ENCODE data around the gene TPO. TPM values are rescaled to one million over a fixed set of nuclear protein-coding genes. Genes with fewer than 3 reads are reported as not detected.
A peak's percentile ranks its signal among the peaks of the same experiment; 100 is the strongest.
"Not testable (repeated sequence)": the region's sequence is repeated elsewhere in the genome, so short reads cannot be mapped to it uniquely, and the experiment has no call there.

Gene TPO
- total RNA-seq, 2 donors from 2014 or later: not detected

- Histone ChIP-seq H3K9me3 (ENCODE audit: control insufficient read depth, low read length) (no peaks in the 10 kb centered on the region), H3K27ac (ENCODE audit: low read depth, low read length) (no peak overlapping the region), H3K4me1 (ENCODE audit: control insufficient read depth, insufficient read depth, low read length) (no peaks in the 10 kb centered on the region), H3K4me3 (ENCODE audit: low read length) (no peak overlapping the region), H3K36me3 (ENCODE audit: control insufficient read depth, insufficient read depth, low read length) (no peaks in the 10 kb centered on the region), H3K27me3 (ENCODE audit: control insufficient read depth, insufficient read depth, low read length, poor library complexity, severe bottlenecking) (no peaks in the 10 kb centered on the region), H3K9ac (ENCODE audit: extremely low read depth, low read length, poor library complexity, severe bottlenecking) (no peak overlapping the region)
- Mint-ChIP-seq H3K27me3 (ENCODE audit: insufficient read depth) (no peaks in the 10 kb centered on the region), H3K36me3 (ENCODE audit: low read depth) (no peaks in the 10 kb centered on the region), H3K4me1 (no peaks in the 10 kb centered on the region), H3K4me3 (no peak overlapping the region), H3K27ac (no peak overlapping the region), H3K9me3 (no peaks in the 10 kb centered on the region)
- 86% methylated on average over 1 to 2 of the region's 2 CpGs for WGBS, 2 experiments (ENCODE audit: insufficient coverage in 1 of 2, insufficient read length in 1 of 2)
- DNase-seq: peak; percentile 10
- no peak for TF ChIP-seq CTCF (conservative IDR thresholded peaks at IDR 0.05)
These were observed 6.8 kb upstream of the TPO start for GRCh38 chr2:1406434-1406833.

DNA sequence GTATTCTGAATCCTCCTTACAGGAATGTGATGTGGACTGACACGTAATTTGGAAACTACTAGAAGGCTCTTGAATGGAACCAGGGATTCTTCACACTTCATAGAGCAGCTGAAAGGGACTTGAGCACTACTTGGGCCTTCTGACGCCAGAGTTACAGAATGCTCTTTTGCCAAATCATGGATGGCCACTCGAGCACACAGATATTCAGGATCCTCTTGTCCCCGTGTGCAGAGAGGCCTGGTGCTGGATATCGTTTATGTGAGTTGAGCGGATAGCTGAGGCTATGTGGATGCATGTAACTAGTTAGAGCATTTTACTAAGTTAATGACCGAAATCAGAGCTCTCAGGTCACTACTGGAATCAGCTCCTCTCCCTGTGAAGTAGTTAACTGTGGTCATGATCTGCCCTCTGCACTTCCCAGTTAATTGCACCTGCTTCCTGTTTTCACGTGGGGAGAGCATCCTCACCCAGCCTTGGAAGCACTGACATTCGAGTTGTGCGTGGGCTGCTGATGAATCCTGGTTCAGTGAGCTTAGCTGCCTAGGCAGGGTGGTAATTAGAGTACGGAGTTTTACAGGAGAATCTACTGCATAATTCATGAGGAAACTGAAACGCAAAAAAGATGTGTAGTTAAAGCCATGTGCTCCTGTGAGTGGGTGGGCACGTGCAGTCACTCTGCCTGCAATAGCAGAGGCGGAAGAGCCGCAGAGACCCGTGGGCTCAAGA, 5.2 kb upstream of the TPO start:
- H3K4me3 ChIP-seq (ENCODE audit: low read length): no peak overlapping the region
- 85 to 87% methylated on average over 13 to 16 of the region's 16 CpGs for WGBS, 2 experiments (ENCODE audit: insufficient coverage in 1 of 2, insufficient read length in 1 of 2)
- no peak for TF ChIP-seq CTCF (conservative IDR thresholded peaks at IDR 0.05)
- H3K27me3 ChIP-seq (ENCODE audit: control insufficient read depth, insufficient read depth, low read length, poor library complexity, severe bottlenecking): no peaks in the 10 kb centered on the region
- H3K27ac ChIP-seq (ENCODE audit: low read depth, low read length): no peak overlapping the region
- Mint-ChIP-seq H3K4me3 (no peak overlapping the region), H3K36me3 (ENCODE audit: low read depth) (no peaks in the 10 kb centered on the region), H3K4me1 (no peaks in the 10 kb centered on the region), H3K9me3 (no peaks in the 10 kb centered on the region), H3K27me3 (ENCODE audit: insufficient read depth) (peaks cover 4% of the 10 kb centered on the region), H3K27ac (no peak overlapping the region)
- no peak overlapping the region for H3K9ac ChIP-seq (ENCODE audit: extremely low read depth, low read length, poor library complexity, severe bottlenecking)
- no peaks in the 10 kb centered on the region for H3K4me1 ChIP-seq (ENCODE audit: control insufficient read depth, insufficient read depth, low read length)
- H3K9me3 ChIP-seq (ENCODE audit: control insufficient read depth, low read length): no peaks in the 10 kb centered on the region
- DNase-seq: peak; percentile 13
- H3K36me3 ChIP-seq (ENCODE audit: control insufficient read depth, insufficient read depth, low read length): no peaks in the 10 kb centered on the region

GRCh38 chr2:1414121-1414520, 858 bp downstream of the TPO start:
- TF ChIP-seq CTCF (conservative IDR thresholded peaks at IDR 0.05): no peak
- Histone ChIP-seq H3K27me3 (ENCODE audit: control insufficient read depth, insufficient read depth, low read length, poor library complexity, severe bottlenecking) (no peaks in the 10 kb centered on the region), H3K27ac (ENCODE audit: low read depth, low read length) (peak overlapping the region; percentile 60), H3K9me3 (ENCODE audit: control insufficient read depth, low read length) (no peaks in the 10 kb centered on the region), H3K36me3 (ENCODE audit: control insufficient read depth, insufficient read depth, low read length) (no peaks in the 10 kb centered on the region), H3K4me1 (ENCODE audit: control insufficient read depth, insufficient read depth, low read length) (no peaks in the 10 kb centered on the region), H3K4me3 (ENCODE audit: low read length) (no peak overlapping the region), H3K9ac (ENCODE audit: extremely low read depth, low read length, poor library complexity, severe bottlenecking) (no peak overlapping the region)
- no peaks in the 10 kb centered on the region for H3K4me1 Mint-ChIP-seq
- H3K9me3 Mint-ChIP-seq: no peaks in the 10 kb centered on the region
- 59 to 81% methylated on average over 9 to 13 of the region's 13 CpGs for WGBS, 2 experiments (ENCODE audit: insufficient coverage in 1 of 2, insufficient read length in 1 of 2)
- no peak for DNase-seq
- H3K36me3 Mint-ChIP-seq (ENCODE audit: low read depth): no peaks in the 10 kb centered on the region
- H3K4me3 Mint-ChIP-seq: no peak overlapping the region
- H3K27me3 Mint-ChIP-seq (ENCODE audit: insufficient read depth): peaks cover 4% of the 10 kb centered on the region
- H3K27ac Mint-ChIP-seq: no peak overlapping the region

DNA sequence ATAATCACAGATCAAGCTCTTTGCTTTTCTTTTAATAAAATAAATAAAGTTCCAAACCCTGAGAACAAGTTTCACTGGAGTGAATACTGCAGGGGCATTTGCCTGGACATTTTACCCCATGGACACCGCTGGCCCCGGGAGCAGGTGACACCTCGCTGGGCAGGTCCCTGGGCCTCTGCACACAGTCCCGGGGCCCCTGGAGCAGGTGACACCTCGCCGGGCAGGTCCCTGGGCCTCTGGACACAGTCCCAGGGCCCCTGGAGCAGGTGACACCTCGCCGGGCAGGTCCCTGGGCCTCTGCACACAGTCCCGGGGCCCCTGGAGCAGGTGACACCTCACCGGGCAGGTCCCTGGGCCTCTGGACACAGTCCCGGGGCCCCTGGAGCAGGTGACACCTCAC, 1.6 kb downstream of the TPO start:
- H3K36me3 ChIP-seq (ENCODE audit: control insufficient read depth, insufficient read depth, low read length); H3K27ac Mint-ChIP-seq; DNase-seq; H3K4me3 Mint-ChIP-seq; H3K9ac ChIP-seq (ENCODE audit: extremely low read depth, low read length, poor library complexity, severe bottlenecking); H3K9me3 ChIP-seq (ENCODE audit: control insufficient read depth, low read length); H3K4me1 ChIP-seq (ENCODE audit: control insufficient read depth, insufficient read depth, low read length); H3K27me3 Mint-ChIP-seq (ENCODE audit: insufficient read depth); H3K9me3 Mint-ChIP-seq; H3K4me3 ChIP-seq (ENCODE audit: low read length); H3K36me3 Mint-ChIP-seq (ENCODE audit: low read depth); H3K27ac ChIP-seq (ENCODE audit: low read depth, low read length); H3K4me1 Mint-ChIP-seq; H3K27me3 ChIP-seq (ENCODE audit: control insufficient read depth, insufficient read depth, low read length, poor library complexity, severe bottlenecking): not testable (repeated sequence)
- WGBS, 2 experiments (ENCODE audit: insufficient coverage in 1 of 2, insufficient read length in 1 of 2): 91 to 96% methylated on average over 7 to 11 of the region's 11 CpGs
